Endothelial cell of umbilical vein (primary cell): Measurements from ENCODE around the gene TEC.

Experiments used
- CTCF ChIP-seq, 2 donors: IDR thresholded peaks; 1 replicate in 1 of 2; 2 replicates in 1 of 2; pipeline ENCODE4 v1.5.1; 2011; ENCODE audit warnings: low read length in 2 of 2, mild to moderate bottlenecking in 2 of 2, moderate library complexity in 2 of 2, control low read depth in 1 of 2, inconsistent platforms in 1 of 2, low read depth in 1 of 2; ENCODE audit not compliant: insufficient read depth in 1 of 2; ENCODE audit errors: extremely low read depth in 1 of 2
- EZH2 ChIP-seq: IDR thresholded peaks from 2 replicates; pipeline ENCODE4 v1.6.1; 2012; ENCODE audit warnings: borderline replicate concordance, low read depth, mild to moderate bottlenecking, moderate library complexity, low read length, inconsistent platforms; ENCODE audit not compliant: severe bottlenecking
- FOS ChIP-seq: IDR thresholded peaks from 2 replicates; pipeline ENCODE4 v1.6.1; 2011; ENCODE audit warnings: mild to moderate bottlenecking, low read length, moderate library complexity, borderline replicate concordance; ENCODE audit not compliant: insufficient read depth
- GATA2 ChIP-seq: IDR thresholded peaks from 2 replicates; pipeline ENCODE4 v1.7.0; 2011; ENCODE audit warnings: low read depth, mild to moderate bottlenecking, moderate library complexity, mixed read lengths, low read length; ENCODE audit not compliant: insufficient read length, insufficient read depth
- JUN ChIP-seq: IDR thresholded peaks from 2 replicates; pipeline ENCODE4 v1.6.1; 2011; ENCODE audit warnings: borderline replicate concordance, low read depth; ENCODE audit not compliant: insufficient read length, insufficient read depth
- MAX ChIP-seq: IDR thresholded peaks from 2 replicates; pipeline ENCODE4 v1.6.1; 2011; ENCODE audit not compliant: insufficient read depth, insufficient read length
- MYC ChIP-seq: IDR thresholded peaks from one replicate; pipeline ENCODE4 v1.6.1; 2011; ENCODE audit warnings: mild to moderate bottlenecking, low read depth, low read length
- POLR2A ChIP-seq: IDR thresholded peaks from 2 replicates; pipeline ENCODE4 v1.6.1; 2012; ENCODE audit warnings: low read depth, mild to moderate bottlenecking, control low read depth, low read length
- POLR2AphosphoS5 ChIP-seq: IDR thresholded peaks from 2 replicates; pipeline ENCODE4 v1.6.1; 2012; ENCODE audit warnings: low read depth, mild to moderate bottlenecking, control low read depth, low read length, moderate library complexity; ENCODE audit not compliant: insufficient read depth

GRCh38 chr4:48259748-48260147 is 9.9 kb downstream of the TEC start:
- TF ChIP-seq CTCF (IDR thresholded peaks at IDR 0.05; ENCODE audit: extremely low read depth in 1 of 2, insufficient read depth in 1 of 2, low read depth in 1 of 2, low read length in 2 of 2): no peak
- no peak for TF ChIP-seq GATA2
- TF ChIP-seq POLR2AphosphoS5: no peak
- no peak for TF ChIP-seq POLR2A
- no peak for TF ChIP-seq EZH2
- TF ChIP-seq JUN: no peak
- TF ChIP-seq MYC: no peak
- no peak for TF ChIP-seq MAX
- no peak for TF ChIP-seq FOS
